DOHH2 (cell line): ENCODE data around the gene USP31.

Source experiments
- CTCF ChIP-seq: fragments of 200-600 bp; sonication (generic); IDR thresholded peaks from one replicate; pipeline ENCODE4 v1.5.1; 2014; ENCODE audit warnings: antibody characterized with exemption, mild to moderate bottlenecking, low read depth, low read length; ENCODE audit not compliant: poor library complexity, severe bottlenecking
- EZH2phosphoT487 ChIP-seq: fragments of 200-600 bp; sonication (generic); IDR thresholded peaks from 2 replicates; pipeline ENCODE4 v1.6.1; 2017; ENCODE audit warnings: borderline replicate concordance, mild to moderate bottlenecking, antibody characterized with exemption, low read length, moderate library complexity, mixed read lengths

- TF ChIP-seq CTCF (no peak), EZH2phosphoT487 (no peak)
Observed at GRCh38 chr16:23026784-23027362, 122.4 kb downstream of the USP31 start.
